Activated gamma-delta T cell treated with anti-CD3 and anti-CD28 coated beads, Interleukin-2, amount 50 U/mL, for 16 hours (primary cell): Measurements from ENCODE around the gene TBL1X.
"Not testable (repeated sequence)": the region's sequence is repeated elsewhere in the genome, so short reads cannot be mapped to it uniquely, and the experiment has no call there.

Experiments used
- DNase-seq: peaks from one replicate; pipeline ENCODE4 v3.0.0-alpha.2; 2020; ENCODE audit warnings: low read depth

TBL1X gene

DNA sequence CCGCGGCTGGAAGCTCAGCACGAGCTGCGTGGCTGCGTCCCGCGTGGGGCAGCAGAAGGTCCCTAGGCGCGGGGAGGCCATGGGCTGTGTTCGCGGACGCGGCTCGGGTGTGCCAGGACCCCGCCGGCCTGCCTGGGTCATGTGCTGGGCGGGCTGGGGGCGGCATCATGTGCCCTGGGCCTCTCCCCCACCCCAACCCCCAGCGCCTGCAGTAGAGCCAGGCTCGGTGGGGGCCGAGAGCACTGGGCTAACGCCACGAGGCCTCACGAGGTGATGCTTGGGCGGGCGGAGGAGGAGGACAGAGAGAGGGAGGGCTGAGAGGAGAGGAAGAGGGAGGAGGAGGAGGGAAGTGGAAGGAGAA is 300.9 kb downstream of the TBL1X start, which contains the start of gene GPR143:
TSS of gene GPR143 (minus strand) at position 111 of the 361 bp plus-strand sequence. CDS start at position 81, 30 bp downstream.
- DNase-seq = no peak

- no peak for DNase-seq
These were observed 302.5 kb downstream of the TBL1X start for GRCh38 chrX:9767375-9767774.

DNA sequence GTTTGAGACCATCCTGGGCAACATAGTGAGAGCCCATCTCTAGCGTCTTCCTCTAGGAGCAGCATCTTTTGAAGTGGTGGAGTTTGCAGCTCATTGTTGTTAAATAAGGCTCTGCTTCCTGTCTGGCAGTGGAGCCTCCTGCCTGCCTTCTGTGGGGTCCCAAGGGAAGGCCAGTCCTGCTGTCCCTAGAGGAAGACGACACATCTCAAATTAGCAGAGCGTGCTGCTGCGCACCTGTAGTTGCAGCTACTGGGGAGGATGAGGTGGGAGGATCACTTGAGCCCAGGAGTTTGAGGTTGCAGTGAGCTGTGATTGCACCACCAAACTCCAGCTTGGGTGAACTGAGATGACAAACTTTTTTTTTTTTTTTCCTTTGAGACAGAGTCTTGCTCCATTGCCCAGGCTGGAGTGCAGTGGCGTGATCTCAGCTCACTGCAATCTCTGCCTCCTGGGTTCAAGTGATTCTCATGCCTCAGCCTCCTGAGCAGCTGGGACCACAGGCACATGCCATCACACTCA is 303.5 kb downstream of the TBL1X start:
- DNase-seq = not testable (repeated sequence)

DNA sequence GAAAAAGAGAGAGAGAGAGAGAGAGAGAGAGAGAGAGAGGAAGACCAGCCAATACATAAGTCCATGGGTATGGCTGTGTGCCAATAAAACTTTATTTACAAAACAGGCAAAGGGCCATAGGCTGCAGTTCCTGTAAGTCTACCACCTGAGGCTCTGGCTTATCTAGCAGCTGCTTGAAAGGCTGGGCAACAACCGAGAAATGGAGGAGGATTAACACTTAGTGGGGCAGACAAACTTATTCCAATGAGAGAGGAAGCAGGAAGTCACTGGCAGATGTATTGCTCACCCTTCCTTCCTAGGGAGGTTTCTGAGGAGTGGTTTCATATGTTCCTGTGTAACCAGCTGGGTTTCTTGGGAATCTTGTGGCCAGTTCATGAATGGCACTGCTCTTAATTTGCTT is 305.5 kb downstream of the TBL1X start:
- no peak for DNase-seq

GRCh38 chrX:9772943-9773342 is 308.1 kb downstream of the TBL1X start:
- no peak for DNase-seq

DNA sequence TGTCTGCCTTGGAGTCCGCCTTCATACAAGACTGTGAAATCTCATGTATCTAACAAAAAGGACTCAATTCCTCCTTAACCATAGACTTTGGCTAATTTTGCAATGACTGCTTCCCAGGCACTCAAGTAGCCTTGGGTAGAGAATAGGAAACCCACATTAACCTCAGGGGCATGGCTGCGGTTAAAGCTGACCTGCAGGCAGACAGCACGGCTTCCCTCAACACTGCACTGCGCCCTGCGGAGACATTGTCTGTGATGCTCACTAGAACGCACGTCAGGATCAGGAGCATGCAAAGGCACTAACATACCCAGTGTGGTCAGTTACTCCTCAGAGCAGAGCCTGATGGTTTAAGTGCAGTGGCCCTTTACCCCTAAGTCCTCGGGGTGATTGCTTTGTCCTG is 311.1 kb downstream of the TBL1X start:
- no peak for DNase-seq

DNA sequence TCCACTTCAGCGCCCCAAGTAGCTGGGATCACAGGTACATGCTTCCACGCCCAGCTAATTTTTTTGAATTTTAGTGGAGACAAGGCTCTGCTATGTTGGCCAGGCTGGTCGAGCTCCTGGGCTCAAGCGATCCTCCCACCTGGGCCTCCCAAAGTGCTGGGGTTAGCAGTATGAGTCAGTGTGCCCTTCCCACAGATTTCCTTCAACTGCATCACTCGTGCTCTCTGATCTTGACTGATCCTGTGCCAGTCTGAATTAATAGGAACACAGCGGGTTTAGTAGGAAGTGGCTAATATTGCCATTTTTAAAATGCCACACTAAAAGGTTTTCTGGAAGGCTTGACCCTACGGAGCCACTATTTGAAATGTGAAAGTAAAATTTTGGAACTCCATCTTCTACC is 317.1 kb downstream of the TBL1X start:
- no peak for DNase-seq

- DNase-seq = no peak
These were observed 319.5 kb downstream of the TBL1X start for GRCh38 chrX:9784332-9784731.

DNA sequence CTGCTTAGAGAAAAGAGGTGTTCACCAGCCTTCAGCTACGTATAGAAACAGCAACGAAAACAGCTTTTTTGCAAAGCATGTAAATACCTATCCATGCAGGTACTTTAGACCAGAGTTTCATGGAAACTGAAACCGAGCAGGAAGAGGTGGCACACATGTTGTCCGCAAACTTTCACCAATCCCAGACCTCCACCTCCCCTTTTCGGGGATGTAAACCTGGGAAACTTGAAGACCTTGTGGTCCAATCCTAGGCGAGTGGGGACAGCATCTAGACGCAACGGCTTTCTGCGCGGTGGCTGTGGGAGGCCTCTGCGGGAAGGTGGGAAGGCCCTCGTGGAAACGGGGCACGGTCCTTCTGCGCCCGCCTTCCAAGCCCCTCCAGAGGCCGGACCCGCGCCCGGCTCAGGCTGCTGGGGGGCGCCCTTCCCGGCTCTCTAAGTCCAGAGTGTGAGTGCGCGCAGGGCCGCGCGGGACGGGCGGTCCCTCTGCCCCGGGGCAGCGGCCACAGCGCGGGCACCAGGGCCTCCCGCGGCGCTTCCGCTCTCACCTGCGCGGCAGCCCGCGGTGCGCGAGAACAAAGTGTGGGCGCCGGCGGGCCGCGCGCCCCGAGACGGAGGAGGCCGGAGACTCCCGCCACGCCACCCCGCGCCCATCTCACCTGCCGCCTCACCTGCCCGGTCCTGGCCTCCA is 320.5 kb downstream of the TBL1X start:
- DNase-seq = no peak

GRCh38 chrX:9785944-9786797 is 321.3 kb downstream of the TBL1X start, which contains the start of gene SHROOM2:
Gene SHROOM2 (plus strand): TSS chrX:9786429. CDS start chrX:9786546, 117 bp downstream.
- DNase-seq = no peak

DNA sequence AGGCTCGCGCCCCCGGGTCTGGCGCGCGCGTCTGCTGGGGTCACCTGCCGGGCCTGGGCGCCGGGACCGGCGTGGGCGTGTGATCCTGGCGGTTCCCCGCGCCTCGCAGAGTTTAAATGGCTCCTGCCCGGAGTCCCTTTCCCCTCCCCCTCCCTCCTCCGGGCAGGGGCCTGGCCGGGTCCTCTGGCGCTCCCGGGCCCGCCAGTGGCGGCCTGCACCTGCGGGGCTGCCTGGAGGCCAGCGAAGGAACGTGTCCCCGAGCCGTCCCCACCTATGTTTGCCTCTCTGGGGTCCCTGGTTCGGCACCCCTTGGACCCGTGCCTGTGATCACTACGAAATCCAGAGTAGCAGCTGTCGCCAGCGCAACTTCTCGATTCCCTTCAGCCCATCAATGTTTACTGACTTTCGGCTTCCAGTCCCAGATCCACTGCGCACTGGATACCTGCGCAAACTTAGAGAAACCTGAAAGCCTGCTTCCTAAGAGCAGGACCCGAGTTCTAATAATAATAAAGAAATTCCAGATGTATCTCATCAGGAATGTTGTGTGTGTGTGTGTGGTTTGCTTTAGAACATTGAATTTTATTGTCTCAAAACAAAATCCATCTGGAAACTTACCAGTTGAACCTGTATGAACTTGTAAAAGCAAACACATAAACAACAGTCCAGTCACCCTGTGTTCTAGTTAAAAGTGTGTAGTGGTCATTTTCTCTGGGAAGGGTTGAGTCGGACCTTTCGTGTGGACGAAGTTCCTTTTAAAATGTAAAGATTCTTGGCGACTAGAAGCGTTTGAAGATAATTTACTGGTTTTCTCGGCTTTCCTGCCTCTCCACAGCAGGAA is 322.2 kb downstream of the TBL1X start:
- no peak for DNase-seq

DNA sequence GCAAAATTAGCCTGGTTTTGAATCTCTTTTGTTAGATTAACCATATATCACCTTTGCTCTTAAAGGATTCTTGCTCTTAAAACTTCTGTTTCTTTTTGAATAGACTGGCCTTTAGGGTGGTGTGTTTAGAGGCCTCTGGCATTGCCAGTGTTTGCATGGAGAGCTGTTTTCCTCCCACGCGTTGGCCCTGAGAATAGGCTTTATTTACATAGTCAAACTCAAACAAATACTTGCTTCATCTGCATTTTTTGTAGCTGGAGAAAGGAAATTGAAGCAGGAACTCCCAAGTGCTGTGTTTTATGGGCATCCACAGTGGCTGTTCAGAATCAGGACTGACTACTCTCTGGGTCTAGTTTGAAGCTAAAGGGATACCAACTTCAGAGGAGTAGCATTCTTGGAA is 324.1 kb downstream of the TBL1X start:
- DNase-seq = no peak

DNA sequence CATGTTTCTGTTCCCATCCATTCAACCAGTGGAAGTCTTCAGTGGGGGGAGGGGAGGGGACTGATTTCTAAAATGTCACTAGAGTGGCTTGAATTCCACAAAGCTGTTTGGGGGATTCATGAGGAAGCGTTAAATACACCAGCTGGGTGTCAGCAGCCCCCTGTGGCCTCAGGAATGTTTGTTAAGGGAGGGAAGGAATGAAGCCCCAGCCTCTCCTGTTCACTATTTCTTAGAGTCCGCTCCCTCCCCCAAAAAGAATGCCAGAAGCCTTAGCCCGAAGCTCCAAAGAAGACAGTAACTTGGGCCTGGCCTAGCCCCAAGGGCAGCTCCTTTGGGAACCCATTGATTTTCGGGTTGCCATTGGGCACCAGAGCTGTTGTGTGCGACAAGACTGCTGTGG is 324.7 kb downstream of the TBL1X start:
- no peak for DNase-seq
